Smooth muscle cell (in vitro differentiated cells): Measurements from ENCODE around the gene MAP2K2. TPM values are rescaled to one million over a fixed set of nuclear protein-coding genes. Genes with fewer than 3 reads are reported as not detected.
"Not testable (repeated sequence)": the region's sequence is repeated elsewhere in the genome, so short reads cannot be mapped to it uniquely, and the experiment has no call there.

Source experiments
- DNase-seq: peaks from one replicate; lab custom pipeline; 2025; ENCODE audit not compliant: unreplicated experiment; lab: John Stamatoyannopoulos, UW
- H2AFZ ChIP-seq: fragments of 200-600 bp; sonication (generic); 2 replicates; pipeline ENCODE4 v1.6.0; 2016; ENCODE audit warnings: antibody characterized with exemption, low read depth, mild to moderate bottlenecking
- H3F3A ChIP-seq: fragments of 200-600 bp; sonication (generic); 2 replicates; pipeline ENCODE4 v1.6.0; 2017; ENCODE audit warnings: antibody characterized with exemption, low read depth
- H3K27ac ChIP-seq: fragments of 200-600 bp; sonication (generic); 2 replicates; pipeline ENCODE4 v1.5.1; 2016; ENCODE audit warnings: low read depth, mild to moderate bottlenecking
- H3K27me3 ChIP-seq: fragments of 200-600 bp; sonication (generic); 2 replicates; pipeline ENCODE4 v1.6.1; 2016; ENCODE audit warnings: low read depth, mild to moderate bottlenecking
- H3K36me3 ChIP-seq: fragments of 200-600 bp; sonication (generic); 2 replicates; pipeline ENCODE4 v1.5.1; 2016; ENCODE audit warnings: low read depth
- H3K4me1 ChIP-seq: fragments of 200-600 bp; sonication (generic); 2 replicates; pipeline ENCODE4 v1.5.1; 2016; ENCODE audit warnings: low read depth
- H3K4me2 ChIP-seq: fragments of 200-600 bp; sonication (generic); 2 replicates; pipeline ENCODE4 v1.6.0; 2016; ENCODE audit warnings: mild to moderate bottlenecking
- H3K4me3 ChIP-seq: fragments of 200-600 bp; sonication (generic); 2 replicates; pipeline ENCODE4 v1.5.1; 2016; ENCODE audit warnings: mild to moderate bottlenecking
- H3K79me2 ChIP-seq: fragments of 200-600 bp; sonication (generic); 2 replicates; pipeline ENCODE4 v1.6.0; 2016; ENCODE audit warnings: low read depth, mild to moderate bottlenecking
- H3K9ac ChIP-seq: fragments of 200-600 bp; sonication (generic); 2 replicates; pipeline ENCODE4 v1.6.0; 2016; ENCODE audit warnings: low read depth
- H3K9me3 ChIP-seq: fragments of 200-600 bp; sonication (generic); replicated peaks from 2 replicates; pipeline ENCODE4 v1.5.1; 2016; ENCODE audit warnings: low read depth
- H4K20me1 ChIP-seq: fragments of 200-600 bp; sonication (generic); 2 replicates; pipeline ENCODE4 v1.6.0; 2016; ENCODE audit warnings: low read depth
- WGBS: methylation state at CpG from one replicate; pipeline ENCODE4 v1.1.7; 2016; ENCODE audit warnings: low lambda C conversion rate; 5-methylcytosine and 5-hydroxymethylcytosine counted together
- polyA plus RNA-seq: library from polyadenylated mRNA; unstranded; fragments of >200 nt; fragmentation: Nextera tagmentation; extraction: Ambion mirVana; gene quantifications from 2 replicates; pipeline ENCODE4 v1.2.1, GENCODE V29; 2016
- total RNA-seq: library from RNA; depleted of rRNA; stranded (reverse); fragments of >200 nt; gene quantifications from 2 replicates; pipeline ENCODE4 v1.2.3, GENCODE V29; 2014
- TF ChIP-seq, protein P1 (sequence below): fragments of 200-600 bp; sonication (generic); IDR thresholded peaks from 2 replicates; pipeline ENCODE4 v1.5.1; 2017; ENCODE audit warnings: borderline replicate concordance, mild to moderate bottlenecking, antibody characterized with exemption; ENCODE audit not compliant: insufficient read depth, poor library complexity, severe bottlenecking

The MAP2K2 gene
- total and polyA plus RNA-seq, 2 experiments from 2014 or later, result 79.1 to 193 TPM

DNA sequence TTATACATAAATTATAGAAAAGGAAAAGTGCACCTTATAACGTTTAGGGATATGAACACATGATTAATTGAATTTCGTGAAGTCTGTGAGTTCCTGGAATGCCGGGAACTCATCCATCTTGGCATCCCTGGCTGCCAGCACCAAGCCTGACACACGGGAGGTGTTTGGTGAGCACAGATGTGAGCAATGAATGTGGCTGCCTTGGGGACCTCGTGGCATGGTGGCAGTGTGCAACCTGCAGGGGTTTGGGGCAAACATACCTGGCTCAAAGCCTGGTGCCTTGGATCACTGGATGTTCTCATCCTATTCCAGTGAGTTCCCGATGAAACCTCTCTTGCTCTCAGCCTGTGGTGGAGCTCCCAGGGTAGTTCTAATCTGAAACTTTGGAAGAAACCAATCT is 10.4 kb upstream of the MAP2K2 start:
- Histone ChIP-seq H2AFZ (no peak overlapping the region), H3K27ac (no peak overlapping the region), H4K20me1 (no peaks in the 10 kb centered on the region), H3K4me1 (no peaks in the 10 kb centered on the region), H3K4me2 (no peak overlapping the region), H3K27me3 (no peaks in the 10 kb centered on the region), H3K36me3 (no peaks in the 10 kb centered on the region), H3K4me3 (no peak overlapping the region), H3F3A (no peaks in the 10 kb centered on the region), H3K9me3 (no peaks in the 10 kb centered on the region), H3K9ac (no peak overlapping the region), H3K79me2 (no peaks in the 10 kb centered on the region)
- 71% methylated on average over 6 of the region's 6 CpGs for WGBS
- TF ChIP-seq, protein P1, sequence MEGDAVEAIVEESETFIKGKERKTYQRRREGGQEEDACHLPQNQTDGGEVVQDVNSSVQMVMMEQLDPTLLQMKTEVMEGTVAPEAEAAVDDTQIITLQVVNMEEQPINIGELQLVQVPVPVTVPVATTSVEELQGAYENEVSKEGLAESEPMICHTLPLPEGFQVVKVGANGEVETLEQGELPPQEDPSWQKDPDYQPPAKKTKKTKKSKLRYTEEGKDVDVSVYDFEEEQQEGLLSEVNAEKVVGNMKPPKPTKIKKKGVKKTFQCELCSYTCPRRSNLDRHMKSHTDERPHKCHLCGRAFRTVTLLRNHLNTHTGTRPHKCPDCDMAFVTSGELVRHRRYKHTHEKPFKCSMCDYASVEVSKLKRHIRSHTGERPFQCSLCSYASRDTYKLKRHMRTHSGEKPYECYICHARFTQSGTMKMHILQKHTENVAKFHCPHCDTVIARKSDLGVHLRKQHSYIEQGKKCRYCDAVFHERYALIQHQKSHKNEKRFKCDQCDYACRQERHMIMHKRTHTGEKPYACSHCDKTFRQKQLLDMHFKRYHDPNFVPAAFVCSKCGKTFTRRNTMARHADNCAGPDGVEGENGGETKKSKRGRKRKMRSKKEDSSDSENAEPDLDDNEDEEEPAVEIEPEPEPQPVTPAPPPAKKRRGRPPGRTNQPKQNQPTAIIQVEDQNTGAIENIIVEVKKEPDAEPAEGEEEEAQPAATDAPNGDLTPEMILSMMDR, result no peak
- DNase-seq, result no peak

- TF ChIP-seq, protein P1, result no peak
- Histone ChIP-seq H2AFZ (no peak overlapping the region), H3K79me2 (no peaks in the 10 kb centered on the region), H3K9ac (no peak overlapping the region), H3K36me3 (no peaks in the 10 kb centered on the region), H3F3A (no peaks in the 10 kb centered on the region), H3K4me1 (no peaks in the 10 kb centered on the region), H3K27me3 (no peaks in the 10 kb centered on the region), H3K27ac (peak overlapping the region; percentile 46), H3K4me2 (peak overlapping the region; percentile 44), H3K9me3 (no peaks in the 10 kb centered on the region), H4K20me1 (no peaks in the 10 kb centered on the region), H3K4me3 (no peak overlapping the region)
- WGBS, result 37% methylated on average over 8 of the region's 8 CpGs
- DNase-seq, result no peak
These were observed 7.0 kb upstream of the MAP2K2 start for GRCh38 chr19:4130744-4131438.

DNA sequence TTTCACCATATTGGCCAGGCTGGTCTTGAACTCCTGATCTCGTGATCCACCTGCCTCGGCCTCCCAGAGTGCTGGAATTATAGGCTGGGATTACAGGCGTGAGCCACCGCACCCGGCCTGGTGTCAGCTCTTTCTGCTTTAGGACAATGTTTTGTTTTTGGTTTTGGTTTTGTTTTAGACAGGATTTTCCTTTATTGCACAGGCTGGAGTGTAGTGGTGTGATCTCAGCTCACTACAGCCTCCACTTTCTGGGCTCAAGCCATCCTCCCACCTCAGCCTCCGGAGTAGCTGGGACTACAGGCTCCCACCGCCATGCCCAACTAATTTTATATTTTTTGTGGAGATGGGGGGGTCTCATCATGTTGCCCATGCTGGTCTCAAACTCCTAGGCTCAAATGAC is 5.1 kb upstream of the MAP2K2 start:
- not testable (repeated sequence) for H3K27me3 ChIP-seq, H2AFZ ChIP-seq, H4K20me1 ChIP-seq, H3K36me3 ChIP-seq, H3K4me2 ChIP-seq, DNase-seq, H3K9ac ChIP-seq, H3K4me3 ChIP-seq, H3K27ac ChIP-seq, H3K9me3 ChIP-seq, H3K79me2 ChIP-seq, H3F3A ChIP-seq, H3K4me1 ChIP-seq
- 94% methylated on average over 7 of the region's 7 CpGs for WGBS

- not testable (repeated sequence) for H3K4me2 ChIP-seq, H2AFZ ChIP-seq, H3F3A ChIP-seq, H3K9ac ChIP-seq, H4K20me1 ChIP-seq, H3K4me3 ChIP-seq, H3K9me3 ChIP-seq, H3K36me3 ChIP-seq, H3K27ac ChIP-seq, H3K4me1 ChIP-seq, H3K27me3 ChIP-seq, DNase-seq
- WGBS, result 87% methylated on average over 4 of the region's 4 CpGs
- H3K79me2 ChIP-seq, result peaks cover 14% of the 10 kb centered on the region
These were observed 3.4 kb upstream of the MAP2K2 start for GRCh38 chr19:4127322-4127721.
